HEK293 (cell line): ENCODE results near the gene SLC12A8.

Experiments
- ZNF274 ChIP-seq, 2 experiments: fragments of 200-500 bp in 1 of 2; fragments of 450-650 bp in 1 of 2; sonication (Bioruptor generic) in 1 of 2; formaldehyde crosslinking in 1 of 2; IDR thresholded peaks; 2 replicates each; pipeline versions ENCODE4 v1.5.1 to v1.6.1; 2014 to 2016; ENCODE audit warnings: borderline replicate concordance in 1 of 2, inconsistent platforms in 1 of 2, low read length in 1 of 2, missing biosample characterization in 1 of 2, missing genetic modification characterization in 1 of 2
- TF ChIP-seq, protein P1 (sequence below): fragments of 450-650 bp; formaldehyde crosslinking; IDR thresholded peaks from 2 replicates; pipeline ENCODE4 v1.5.1; 2016; ENCODE audit warnings: missing biosample characterization, missing genetic modification characterization

GRCh38 chr3:125061646-125062045, 150.9 kb downstream of the SLC12A8 start:
- no peak for TF ChIP-seq ZNF274 (IDR thresholded peaks at IDR 0.05; ENCODE audit: low read length)
- TF ChIP-seq ZNF274 (tag by site-specific recombination; IDR thresholded peaks at IDR 0.05; ENCODE audit: borderline replicate concordance), result no peak
- TF ChIP-seq, protein P1, sequence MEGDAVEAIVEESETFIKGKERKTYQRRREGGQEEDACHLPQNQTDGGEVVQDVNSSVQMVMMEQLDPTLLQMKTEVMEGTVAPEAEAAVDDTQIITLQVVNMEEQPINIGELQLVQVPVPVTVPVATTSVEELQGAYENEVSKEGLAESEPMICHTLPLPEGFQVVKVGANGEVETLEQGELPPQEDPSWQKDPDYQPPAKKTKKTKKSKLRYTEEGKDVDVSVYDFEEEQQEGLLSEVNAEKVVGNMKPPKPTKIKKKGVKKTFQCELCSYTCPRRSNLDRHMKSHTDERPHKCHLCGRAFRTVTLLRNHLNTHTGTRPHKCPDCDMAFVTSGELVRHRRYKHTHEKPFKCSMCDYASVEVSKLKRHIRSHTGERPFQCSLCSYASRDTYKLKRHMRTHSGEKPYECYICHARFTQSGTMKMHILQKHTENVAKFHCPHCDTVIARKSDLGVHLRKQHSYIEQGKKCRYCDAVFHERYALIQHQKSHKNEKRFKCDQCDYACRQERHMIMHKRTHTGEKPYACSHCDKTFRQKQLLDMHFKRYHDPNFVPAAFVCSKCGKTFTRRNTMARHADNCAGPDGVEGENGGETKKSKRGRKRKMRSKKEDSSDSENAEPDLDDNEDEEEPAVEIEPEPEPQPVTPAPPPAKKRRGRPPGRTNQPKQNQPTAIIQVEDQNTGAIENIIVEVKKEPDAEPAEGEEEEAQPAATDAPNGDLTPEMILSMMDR, result no peak
